ENCODE data around the gene SMYD2.
"Not testable (repeated sequence)": the region's sequence is repeated elsewhere in the genome, so short reads cannot be mapped to it uniquely, and the experiment has no call there.

Gene SMYD2

GRCh38 chr1:214271174-214271858 lies 9.6 kb upstream of the SMYD2 start:
- H3K4me3 ChIP-seq = no peak overlapping the region
- no peak for TF ChIP-seq CTCF (IDR thresholded peaks at IDR 0.05)
- H3K27ac ChIP-seq = no peak overlapping the region
- no peak for DNase-seq (ENCODE audit: low spot score)

GRCh38 chr1:214271995-214272731 lies 8.8 kb upstream of the SMYD2 start:
- DNase-seq (ENCODE audit: low spot score) = no peak
- no peak for TF ChIP-seq CTCF (IDR thresholded peaks at IDR 0.05)
- Histone ChIP-seq H3K27ac (no peak overlapping the region), H3K4me3 (no peak overlapping the region)

- Histone ChIP-seq H3K27ac (no peak overlapping the region), H3K4me3 (no peak overlapping the region)
- TF ChIP-seq CTCF (IDR thresholded peaks at IDR 0.05) = no peak
- DNase-seq (ENCODE audit: low spot score) = no peak
Observed at GRCh38 chr1:214272964-214273533, 7.9 kb upstream of the SMYD2 start.

GRCh38 chr1:214275700-214276099 lies 5.3 kb upstream of the SMYD2 start:
- not testable (repeated sequence) for H3K4me3 ChIP-seq; DNase-seq (ENCODE audit: low spot score); H3K27ac ChIP-seq

GRCh38 chr1:214276786-214277185 lies 4.2 kb upstream of the SMYD2 start:
- H3K27ac ChIP-seq = no peak overlapping the region
- no peak overlapping the region for H3K4me3 ChIP-seq
- DNase-seq (ENCODE audit: low spot score) = no peak
- TF ChIP-seq CTCF (IDR thresholded peaks at IDR 0.05) = no peak

GRCh38 chr1:214277704-214278635 lies 3.0 kb upstream of the SMYD2 start:
- no peak for TF ChIP-seq CTCF (IDR thresholded peaks at IDR 0.05)
- H3K4me3 ChIP-seq = no peak overlapping the region
- H3K27ac ChIP-seq = peak overlapping the region in 1 of 2 donors; percentile 51
- DNase-seq (ENCODE audit: low spot score) = no peak

Measured in coronary artery (tissue), 2 donors.